IMR-90 (cell line): Measurements from ENCODE around the gene TOM1. TPM values are rescaled to one million over a fixed set of nuclear protein-coding genes. Genes with fewer than 3 reads are reported as not detected.

Source experiments
- ATAC-seq: fragments of 200-7000 bp; cut with Tn5 transposase; 2 replicates; pipeline ENCODE4 v1.9.1; 2020; ENCODE audit warnings: low read depth, mild to moderate bottlenecking, moderate library complexity
- BruUV-seq: library from RNA; stranded (reverse); fragments of 400-500 nt; replicated peaks from 2 replicates; lab custom pipeline; 2021; lab: Mats Ljungman, UMichigan
- CTCF ChIA-PET: fragments of 300-600 bp; formaldehyde crosslinking; extraction: SDS; loops from one replicate; lab custom pipeline; 2021; ENCODE audit warnings: antibody characterized with exemption; lab: Yijun Ruan, JAX
- POLR2A ChIA-PET: fragments of 300-600 bp; sonication (Branson Sonifier 250); formaldehyde crosslinking; loops from one replicate; lab custom pipeline; 2022; ENCODE audit warnings: antibody characterized with exemption; ENCODE audit not compliant: unreplicated experiment; lab: Charles Lee
- DNase-seq: peaks from one replicate; pipeline ENCODE4 v3.0.0; 2013
- H2AFZ ChIP-seq: replicated peaks from 2 replicates; pipeline ENCODE3; 2013; ENCODE audit warnings: low read length, mild to moderate bottlenecking; ENCODE audit not compliant: poor library complexity
- H2AK5ac ChIP-seq: 2 replicates; pipeline ENCODE4 v1.6.1; 2013; ENCODE audit warnings: low read depth, low read length, inconsistent platforms
- H2AK9ac ChIP-seq: replicated peaks from 2 replicates; pipeline ENCODE3; 2013; ENCODE audit warnings: mild to moderate bottlenecking, low read depth, low read length, moderate library complexity; ENCODE audit not compliant: poor library complexity
- H2BK120ac ChIP-seq: 2 replicates; pipeline ENCODE4 v1.6.1; 2013; ENCODE audit warnings: low read depth, low read length, inconsistent platforms
- H2BK15ac ChIP-seq: 3 replicates; pipeline ENCODE4 v1.6.1; 2013; ENCODE audit warnings: low read depth, low read length, inconsistent platforms
- H2BK20ac ChIP-seq: 2 replicates; pipeline ENCODE4 v1.6.1; 2013; ENCODE audit warnings: low read depth, mild to moderate bottlenecking, inconsistent platforms, low read length, moderate library complexity
- H2BK5ac ChIP-seq: 2 replicates; pipeline ENCODE4 v1.6.1; 2013; ENCODE audit warnings: mild to moderate bottlenecking, low read depth, low read length, inconsistent platforms; ENCODE audit not compliant: poor library complexity, severe bottlenecking
- H3K14ac ChIP-seq: replicated peaks from 2 replicates; pipeline ENCODE4 v1.6.1; 2013; ENCODE audit warnings: low read depth, low read length, inconsistent platforms
- H3K18ac ChIP-seq: 2 replicates; pipeline ENCODE4 v1.6.1; 2013; ENCODE audit warnings: low read depth, low read length, control low read depth
- H3K23ac ChIP-seq: 2 replicates; pipeline ENCODE4 v1.6.1; 2013; ENCODE audit warnings: low read depth, low read length, inconsistent platforms
- H3K27ac ChIP-seq: 2 replicates; pipeline ENCODE4 v1.5.1; 2013; ENCODE audit warnings: mild to moderate bottlenecking, control low read depth, low read length; ENCODE audit not compliant: insufficient read depth
- H3K27me3 ChIP-seq: 2 replicates; pipeline ENCODE4 v1.6.1; 2013; ENCODE audit warnings: low read length; ENCODE audit not compliant: control insufficient read depth, insufficient read depth
- H3K36me3 ChIP-seq: 2 replicates; pipeline ENCODE4 v1.6.1; 2013; ENCODE audit warnings: low read length, mixed read lengths; ENCODE audit not compliant: control insufficient read depth, insufficient read depth
- H3K4ac ChIP-seq: 2 replicates; pipeline ENCODE4 v1.6.1; 2013; ENCODE audit warnings: low read depth, low read length, inconsistent platforms
- H3K4me1 ChIP-seq: 2 replicates; pipeline ENCODE4 v1.6.1; 2013; ENCODE audit warnings: low read length, mixed read lengths; ENCODE audit not compliant: control insufficient read depth, insufficient read depth
- H3K4me2 ChIP-seq: 2 replicates; pipeline ENCODE4 v1.6.1; 2013; ENCODE audit warnings: low read depth, mild to moderate bottlenecking, control low read depth, low read length, moderate library complexity
- H3K4me3 ChIP-seq: 2 replicates; pipeline ENCODE4 v1.5.1; 2013; ENCODE audit warnings: low read depth, mild to moderate bottlenecking, control low read depth, low read length, moderate library complexity; ENCODE audit not compliant: insufficient read depth
- H3K56ac ChIP-seq: 2 replicates; pipeline ENCODE4 v1.6.1; 2013; ENCODE audit warnings: low read length, inconsistent platforms; ENCODE audit not compliant: insufficient read depth; ENCODE audit errors: extremely low read depth
- H3K79me1 ChIP-seq, 2 experiments: 2 replicates each; pipeline ENCODE4 v1.6.1; 2013; ENCODE audit warnings: low read length in 2 of 2, inconsistent platforms in 1 of 2, low read depth in 1 of 2
- H3K9ac ChIP-seq: 2 replicates; pipeline ENCODE4 v1.6.1; 2013; ENCODE audit warnings: low read depth, low read length, control low read depth
- H3K9me1 ChIP-seq: 2 replicates; pipeline ENCODE4 v1.6.1; 2013; ENCODE audit warnings: low read length, inconsistent platforms; ENCODE audit not compliant: insufficient read depth
- H3K9me3 ChIP-seq: 2 replicates; pipeline ENCODE4 v1.6.1; 2013; ENCODE audit warnings: low read length; ENCODE audit not compliant: control insufficient read depth, insufficient read depth
- H4K20me1 ChIP-seq: 2 replicates; pipeline ENCODE4 v1.6.1; 2013; ENCODE audit warnings: low read length, inconsistent platforms; ENCODE audit not compliant: insufficient read depth
- H4K5ac ChIP-seq: 2 replicates; pipeline ENCODE4 v1.6.1; 2013; ENCODE audit warnings: mild to moderate bottlenecking, low read depth, low read length, control low read depth
- H4K8ac ChIP-seq, 2 experiments: 2 replicates each; pipeline ENCODE4 v1.6.1; 2013; ENCODE audit warnings: low read depth in 2 of 2, low read length in 2 of 2, control low read depth in 1 of 2, inconsistent platforms in 1 of 2
- H4K91ac ChIP-seq: 2 replicates; pipeline ENCODE4 v1.6.1; 2013; ENCODE audit warnings: low read depth, low read length, inconsistent platforms; ENCODE audit not compliant: insufficient read depth
- BHLHE40 ChIP-seq: fragments of 150-350 bp; IDR thresholded peaks from 2 replicates; pipeline ENCODE4 v1.6.1; 2016; ENCODE audit warnings: mild to moderate bottlenecking, low read depth, low read length
- CEBPB ChIP-seq: IDR thresholded peaks from 2 replicates; pipeline ENCODE4 v1.6.1; 2012; ENCODE audit warnings: low read depth, low read length, improper control_type of control experiment
- CHD1 ChIP-seq: IDR thresholded peaks from 2 replicates; pipeline ENCODE4 v1.6.1; 2012; ENCODE audit warnings: low read depth, low read length, improper control_type of control experiment
- CTCF ChIP-seq: conservative IDR thresholded peaks from 2 replicates; pipeline ENCODE4 v1.5.1; 2012; ENCODE audit warnings: mild to moderate bottlenecking, low read depth, low read length, improper control_type of control experiment
- ELK1 ChIP-seq: fragments of 150-350 bp; IDR thresholded peaks from 2 replicates; pipeline ENCODE4 v1.6.1; 2016; ENCODE audit warnings: low read depth, mild to moderate bottlenecking, low read length, moderate library complexity, borderline replicate concordance
- FOS ChIP-seq: fragments of 150-350 bp; IDR thresholded peaks from 2 replicates; pipeline ENCODE4 v1.6.1; 2016; ENCODE audit warnings: low read depth, low read length
- MAFK ChIP-seq: IDR thresholded peaks from 2 replicates; pipeline ENCODE4 v1.6.1; 2012; ENCODE audit warnings: low read depth, low read length, improper control_type of control experiment
- MAZ ChIP-seq: IDR thresholded peaks from 2 replicates; pipeline ENCODE4 v1.6.1; 2012; ENCODE audit warnings: low read depth, mild to moderate bottlenecking, low read length, improper control_type of control experiment, moderate library complexity, borderline replicate concordance
- MXI1 ChIP-seq: IDR thresholded peaks from 2 replicates; pipeline ENCODE4 v1.6.1; 2012; ENCODE audit warnings: low read depth, mild to moderate bottlenecking, low read length, moderate library complexity, borderline replicate concordance
- NFE2L2 ChIP-seq: fragments of 150-350 bp; IDR thresholded peaks from 2 replicates; pipeline ENCODE4 v1.6.1; 2016; ENCODE audit warnings: low read depth, mild to moderate bottlenecking, low read length
- POLR2A ChIP-seq: IDR thresholded peaks from 2 replicates; pipeline ENCODE4 v1.6.1; 2012; ENCODE audit warnings: mild to moderate bottlenecking, low read depth, low read length
- RAD21 ChIP-seq: IDR thresholded peaks from 2 replicates; pipeline ENCODE4 v1.6.1; 2012; ENCODE audit warnings: low read length, improper control_type of control experiment
- RCOR1 ChIP-seq: IDR thresholded peaks from 2 replicates; pipeline ENCODE4 v1.6.1; 2012; ENCODE audit warnings: mild to moderate bottlenecking, low read length, improper control_type of control experiment; ENCODE audit not compliant: insufficient replicate concordance
- RFX5 ChIP-seq: IDR thresholded peaks from 2 replicates; pipeline ENCODE4 v1.8.0; 2012; ENCODE audit warnings: low read depth, mild to moderate bottlenecking, low read length, moderate library complexity
- SMC3 ChIP-seq: fragments of 150-350 bp; IDR thresholded peaks from 2 replicates; pipeline ENCODE4 v1.6.1; 2016; ENCODE audit warnings: low read depth, mild to moderate bottlenecking, antibody characterized with exemption, low read length, moderate library complexity
- USF2 ChIP-seq: fragments of 150-350 bp; IDR thresholded peaks from 2 replicates; pipeline ENCODE4 v1.6.1; 2017; ENCODE audit warnings: mild to moderate bottlenecking, antibody characterized with exemption, low read length, low read depth
- WGBS, 2 experiments: methylation state at CpG; one replicate each; pipeline versions ENCODE4 v1.1.5 to v1.1.7; 2013; ENCODE audit warnings: missing lambda C conversion rate in 2 of 2; ENCODE audit not compliant: insufficient read length in 1 of 2; ENCODE audit errors: extremely low coverage in 2 of 2; 5-methylcytosine and 5-hydroxymethylcytosine counted together
- dilution Hi-C: fragments of 300-500 bp; cut with HindIII; formaldehyde crosslinking; loops from one replicate; pipeline ENCODE4 v1.14.3; 2018; ENCODE audit warnings: low sequenced_read_pairs; ENCODE audit not compliant: unreplicated experiment
- in situ Hi-C: fragments of 300-500 bp; cut with MboI; formaldehyde crosslinking; loops from 3 replicates; pipeline ENCODE4 v1.14.3; 2019; ENCODE audit warnings: low sequenced_read_pairs, inconsistent platforms, mixed read lengths
- intact Hi-C: fragments of 100-400 bp; cut with micrococcal nuclease; formaldehyde crosslinking; loops from 2 replicates; pipeline ENCODE4 v1.10.0; 2022
- polyA plus RNA-seq, 3 experiments: library from polyadenylated mRNA; depleted of rRNA; stranded (reverse); fragments of >200 nt; gene quantifications; 2 replicates each; pipeline ENCODE4 v1.2.3, GENCODE V29; 2012; ENCODE audit warnings: low replicate concordance in 1 of 3
- total RNA-seq: library from RNA; depleted of rRNA; stranded (reverse); fragments of >200 nt; gene quantifications from 2 replicates; pipeline ENCODE4 v1.2.3, GENCODE V29; 2012

Gene TOM1
- total and polyA plus RNA-seq, 2 of the 4 experiments (the other 2 are of a cell fraction) = 38.0 to 46.4 TPM

GRCh38 chr22:35375031-35375430, 75.3 kb downstream of the TOM1 start:
- no peak overlapping the region for H3K27ac ChIP-seq
- intact Hi-C loops = no loop called here
- H2BK15ac ChIP-seq = peak overlapping the region; percentile 67; the same call in 2 of the 3 replicates
- H2AK5ac ChIP-seq = peak overlapping the region; percentile 80; the same call in 1 of the 2 replicates
- no peak overlapping the region for H3K4me2 ChIP-seq
- peak overlapping the region; percentile 4 to 56; a peak in 2 of 4 replicates for H4K8ac ChIP-seq
- 0 out of 4 replicates have a peak, but pooled peaks cover 0 to 4% of the 10 kb centered on the region in 2 experiments for H3K79me1 ChIP-seq
- peak overlapping the region; percentile 73; the same call in 1 of the 2 replicates for H3K23ac ChIP-seq
- in situ Hi-C loops = no loop called here
- H3K18ac ChIP-seq = peak overlapping the region; percentile 0
- no peaks in the 10 kb centered on the region for H3K27me3 ChIP-seq
- peak overlapping the region; percentile 30 for H2BK20ac ChIP-seq
- no peaks in the 10 kb centered on the region for H4K20me1 ChIP-seq
- POLR2A ChIA-PET = no interaction called here
- TF ChIP-seq RFX5 = no peak
- TF ChIP-seq MAZ = no peak
- no peak for TF ChIP-seq MXI1
- TF ChIP-seq FOS = no peak
- no peak for TF ChIP-seq CTCF
- no peak for TF ChIP-seq NFE2L2
- no peak for TF ChIP-seq RCOR1
- TF ChIP-seq USF2 = no peak
- TF ChIP-seq CEBPB = no peak
- no peak for TF ChIP-seq BHLHE40
- TF ChIP-seq POLR2A = no peak
- no peak for TF ChIP-seq RAD21
- TF ChIP-seq SMC3 = no peak
- TF ChIP-seq CHD1 = no peak
- TF ChIP-seq MAFK = no peak
- TF ChIP-seq ELK1 = no peak
- peak overlapping the region; percentile 47 for H2BK5ac ChIP-seq
- peak overlapping the region; percentile 84 for H4K91ac ChIP-seq
- whole genome bisulfite sequencing, 2 experiments = no CpG with 5 or more reads among the region's 3 CpGs
- dilution Hi-C loops = no loop called here
- H3K14ac ChIP-seq = peak overlapping the region; percentile 86
- no peaks in the 10 kb centered on the region for H3K36me3 ChIP-seq
- ATAC-seq (no peak), DNase-seq (peak; percentile 62)
- no peak overlapping the region for H3K4me3 ChIP-seq
- CTCF ChIA-PET = no interaction called here
- H3K9ac ChIP-seq = no peak overlapping the region
- H3K4me1 ChIP-seq = peaks cover 28% of the 10 kb centered on the region
- no TSS peak for BruUV-seq
- no peak overlapping the region for H2AK9ac ChIP-seq
- H2BK120ac ChIP-seq = peak overlapping the region; percentile 88
- no peak overlapping the region for H2AFZ ChIP-seq
- H3K56ac ChIP-seq = 0 out of 2 replicates have a peak overlapping the region, but pooled peaks have one; percentile 4
- H3K4ac ChIP-seq = peak overlapping the region; percentile 45
- peaks cover 19% of the 10 kb centered on the region; the same call in 1 of the 2 replicates for H3K9me1 ChIP-seq
- no peaks in the 10 kb centered on the region for H3K9me3 ChIP-seq
- peak overlapping the region; percentile 62 for H4K5ac ChIP-seq
